NCI-H526 (cell line): ENCODE results near the gene ATP5ME.
"Not testable (repeated sequence)": the region's sequence is repeated elsewhere in the genome, so short reads cannot be mapped to it uniquely, and the experiment has no call there.

Experiments used
- DNase-seq, 2 experiments: peaks; one replicate each; lab custom pipeline; 2025; lab: John Stamatoyannopoulos, UW

The ATP5ME gene

DNA sequence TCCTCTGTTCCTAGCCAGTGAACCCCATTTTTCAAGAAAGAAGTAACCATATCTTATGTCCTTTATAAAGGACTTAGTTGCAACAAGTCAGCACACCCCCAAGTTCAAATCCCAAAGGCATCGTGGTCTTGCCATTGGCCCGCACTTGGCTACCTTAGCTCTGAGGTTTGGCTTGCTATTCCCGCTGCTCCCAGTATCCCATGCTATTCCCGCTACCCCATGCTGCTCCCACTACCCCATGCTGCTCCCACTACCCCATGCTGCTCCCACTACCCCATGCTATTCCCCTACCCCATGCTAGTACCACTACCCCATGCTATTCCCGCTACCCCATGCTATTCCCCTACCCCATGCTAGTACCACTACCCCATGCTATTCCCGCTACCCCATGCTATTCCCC, 5.9 kb downstream of the ATP5ME start:
- not testable (repeated sequence) for DNase-seq

- DNase-seq = no peak
These were observed 6.5 kb downstream of the ATP5ME start for GRCh38 chr4:667545-667925.

GRCh38 chr4:666822-667544, 7.1 kb downstream of the ATP5ME start:
- no peak for DNase-seq

GRCh38 chr4:666436-666810, 7.7 kb downstream of the ATP5ME start:
- no peak for DNase-seq

- no peak for DNase-seq
These were observed 8.2 kb downstream of the ATP5ME start for GRCh38 chr4:665751-666435.

- DNase-seq = no peak
These were observed 8.7 kb downstream of the ATP5ME start for GRCh38 chr4:665381-665750.

- no peak for DNase-seq
These were observed 9.3 kb downstream of the ATP5ME start for GRCh38 chr4:664713-665231.

- DNase-seq = peak; percentile 28 to 73
These were observed 10.3 kb downstream of the ATP5ME start for GRCh38 chr4:663438-664428.

- DNase-seq = no peak
These were observed 11.0 kb downstream of the ATP5ME start for GRCh38 chr4:663046-663437.

GRCh38 chr4:661881-662761, 12.0 kb downstream of the ATP5ME start:
- DNase-seq = no peak

- no peak for DNase-seq
These were observed 12.8 kb downstream of the ATP5ME start for GRCh38 chr4:661231-661630.

- DNase-seq = no peak
These were observed 13.7 kb downstream of the ATP5ME start for GRCh38 chr4:660401-660800.

GRCh38 chr4:659851-660250, 14.2 kb downstream of the ATP5ME start:
- no peak for DNase-seq

DNA sequence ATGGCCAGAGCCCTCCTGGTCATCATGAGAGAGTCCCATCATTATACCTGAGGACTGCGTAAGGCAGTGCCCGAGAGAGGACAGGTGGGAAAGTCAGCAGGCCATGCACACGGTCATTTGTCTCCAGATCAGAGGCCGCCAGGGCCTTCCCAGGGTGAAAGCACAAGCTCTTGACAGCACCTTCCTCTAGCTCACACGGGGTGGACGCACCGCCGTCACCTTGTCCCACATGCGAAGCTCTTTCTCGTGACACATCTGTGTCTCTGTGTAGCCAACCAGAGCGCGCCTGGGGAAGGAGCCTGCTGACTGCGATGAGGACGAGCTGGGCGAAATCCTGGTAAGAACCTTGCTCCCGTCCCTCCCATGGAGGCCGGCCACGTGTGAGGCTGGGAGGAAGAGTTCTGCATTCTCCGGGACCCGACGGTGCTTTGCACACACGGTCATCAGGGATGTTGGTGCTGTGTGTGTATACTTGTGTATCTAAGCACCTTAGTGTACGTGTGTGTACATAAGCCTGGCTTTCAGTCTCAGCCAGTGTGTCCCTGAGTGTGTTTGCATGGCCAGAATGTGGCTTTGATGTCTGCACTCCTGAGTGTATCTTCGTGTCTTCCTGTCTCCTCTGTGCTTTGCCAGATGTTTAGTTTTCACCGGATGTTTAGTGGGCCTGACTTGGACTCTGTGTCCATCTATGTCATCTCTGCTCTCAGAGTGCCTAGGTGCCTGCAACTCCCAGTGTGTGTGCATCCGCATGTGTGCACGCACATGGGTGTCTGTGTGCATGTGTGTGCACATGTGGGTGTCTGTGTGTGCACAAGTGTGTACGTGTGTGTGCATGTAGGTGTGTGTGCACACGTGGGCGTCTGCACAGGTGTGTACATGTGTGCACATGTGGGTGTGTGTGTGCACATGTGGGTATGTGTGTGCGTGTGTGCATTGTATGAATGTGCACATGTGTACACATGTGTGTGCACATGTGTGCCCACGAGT, 15.1 kb downstream of the ATP5ME start:
- DNase-seq = no peak

DNA sequence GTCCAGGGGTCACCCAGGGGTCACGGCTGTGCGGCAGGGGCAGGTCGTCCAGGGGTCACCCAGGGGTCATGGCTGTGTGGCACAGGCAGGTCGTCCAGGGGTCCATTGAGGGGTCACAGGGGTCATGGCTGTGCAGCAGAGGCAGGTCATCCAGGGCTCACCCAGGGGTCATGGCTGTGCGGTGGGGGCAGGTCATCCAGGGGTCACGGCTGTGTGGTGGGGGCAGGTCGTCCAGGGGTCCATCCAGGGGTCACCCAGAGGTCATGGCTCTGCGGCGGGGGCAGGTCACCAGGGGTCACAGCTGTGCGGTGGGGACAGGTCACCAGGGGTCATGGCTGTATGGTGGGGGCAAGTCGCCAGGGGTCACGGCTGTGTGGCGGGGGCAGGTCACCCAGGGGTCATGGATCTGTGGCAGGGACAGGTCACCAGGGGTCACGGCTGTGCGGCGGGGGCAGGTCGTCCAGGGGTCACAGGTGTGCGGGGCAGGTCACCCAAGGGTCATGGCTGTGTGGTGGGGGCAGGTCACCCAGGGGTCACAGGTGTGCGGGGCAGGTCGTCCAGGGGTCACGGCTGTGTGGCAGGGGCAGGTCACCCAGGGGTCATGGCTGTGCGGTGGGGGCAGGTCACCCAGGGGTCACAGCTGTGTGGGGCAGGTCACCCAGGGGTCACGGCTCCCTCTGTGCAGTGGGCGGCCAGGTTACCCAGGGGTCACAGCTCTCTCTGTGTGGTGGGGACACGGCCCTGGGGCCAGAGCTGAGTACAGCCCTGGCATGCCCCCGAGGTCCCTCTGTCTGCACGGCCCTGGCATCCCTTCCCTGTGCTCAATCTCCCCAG, 16.0 kb downstream of the ATP5ME start:
- no peak for DNase-seq

DNA sequence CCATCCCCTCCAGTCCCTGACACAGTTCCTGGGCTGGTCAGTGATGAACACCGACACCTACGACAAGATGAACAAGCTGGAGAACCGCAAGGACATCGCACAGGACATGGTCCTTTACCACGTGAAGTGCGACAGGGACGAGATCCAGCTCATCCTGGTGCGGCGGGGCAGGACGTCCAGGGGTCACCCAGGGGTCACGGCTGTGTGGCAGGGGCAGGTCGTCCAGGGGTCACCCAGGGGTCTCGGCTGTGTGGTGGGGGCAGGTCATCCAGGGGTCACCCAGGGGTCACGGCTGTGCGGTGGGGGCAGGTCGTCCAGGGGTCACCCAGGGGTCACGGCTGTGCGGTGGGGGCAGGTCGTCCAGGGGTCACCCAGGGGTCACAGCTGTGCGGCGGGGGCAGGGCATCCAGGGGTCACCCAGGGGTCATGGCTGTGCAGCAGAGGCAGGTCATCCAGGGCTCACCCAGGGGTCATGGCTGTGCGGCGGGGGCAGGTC, 16.7 kb downstream of the ATP5ME start:
- DNase-seq = no peak

DNA sequence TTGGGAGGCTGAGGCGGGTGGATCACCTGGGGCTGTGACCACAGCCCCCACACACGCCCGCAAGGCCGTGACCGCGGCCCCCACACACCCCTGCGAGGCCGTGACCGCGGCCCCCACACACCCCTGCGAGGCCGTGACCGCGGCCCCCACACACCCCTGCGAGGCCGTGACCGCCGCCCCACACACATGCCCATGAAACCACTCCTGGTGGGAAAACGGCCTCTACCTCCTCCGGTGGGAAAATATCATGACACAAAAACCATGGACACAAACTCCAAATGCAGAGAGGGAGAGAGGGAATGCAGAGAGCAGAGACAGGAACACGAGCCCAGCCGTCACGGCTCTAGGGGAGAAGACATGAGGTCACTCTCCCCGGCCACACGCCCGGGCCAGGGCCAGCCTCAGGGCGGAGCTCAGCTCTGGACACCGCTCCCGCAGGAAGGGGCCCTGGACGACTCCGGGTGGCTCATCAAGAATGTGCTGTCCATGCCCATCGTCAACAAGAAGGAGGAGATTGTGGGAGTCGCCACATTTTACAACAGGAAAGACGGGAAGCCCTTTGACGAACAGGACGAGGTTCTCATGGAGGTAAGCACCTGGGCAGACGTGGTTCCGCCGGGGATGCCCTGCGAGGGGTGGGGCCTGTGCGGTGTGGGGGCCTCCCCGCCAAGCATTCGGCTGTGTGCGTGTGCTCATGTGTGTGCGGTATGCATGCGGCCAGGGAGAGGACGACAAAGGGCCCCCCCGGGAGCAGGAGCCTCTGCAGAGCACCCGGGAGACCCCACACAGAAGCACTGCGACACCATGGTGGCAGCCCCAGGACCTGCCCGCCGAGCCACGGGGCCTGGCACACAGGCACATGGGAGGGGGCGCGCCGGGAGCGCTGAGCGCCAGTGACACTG, 17.4 kb downstream of the ATP5ME start:
- no peak for DNase-seq
